Upper lobe of right lung (tissue), 1 donor: ENCODE results near the gene OSBPL5. TPM values are rescaled to one million over a fixed set of nuclear protein-coding genes. Genes with fewer than 3 reads are reported as not detected.

Experiments
- ATAC-seq: fragments of 200-7000 bp; cut with Tn5 transposase; one replicate; pipeline ENCODE4 v1.9.1; 2020; ENCODE audit warnings: mild to moderate bottlenecking, moderate library complexity
- DNase-seq: peaks from one replicate; pipeline ENCODE4 v3.0.0-alpha.2; 2020
- H3K27ac ChIP-seq: fragments of 200-600 bp; one replicate; pipeline ENCODE4 v1.8.0; 2022
- H3K27me3 ChIP-seq: fragments of 200-600 bp; one replicate; pipeline ENCODE4 v1.8.0; 2022; ENCODE audit warnings: mild to moderate bottlenecking
- H3K36me3 ChIP-seq: fragments of 200-600 bp; one replicate; pipeline ENCODE4 v1.8.0; 2022
- H3K4me1 ChIP-seq: fragments of 200-600 bp; one replicate; pipeline ENCODE4 v1.8.0; 2022
- H3K4me3 ChIP-seq: fragments of 200-600 bp; one replicate; pipeline ENCODE4 v1.8.0; 2022; ENCODE audit warnings: mild to moderate bottlenecking
- H3K9me3 ChIP-seq: fragments of 200-600 bp; one replicate; pipeline ENCODE4 v1.8.0; 2022
- intact Hi-C: fragments of 100-400 bp; cut with DNase I; formaldehyde crosslinking; loops from one replicate; pipeline ENCODE4 v1.11.0; 2022
- total RNA-seq: library from RNA; stranded (reverse); fragmentation: NEBNext Ultra II Directional; extraction: Animal tissue kit (Norgen Biotek cat#: 25700); gene quantifications from one replicate; pipeline ENCODE4 v1.2.1, GENCODE V29; 2021
- TF ChIP-seq, protein P1 (sequence below): fragments of 200-600 bp; IDR thresholded peaks from one replicate; pipeline ENCODE4 v1.8.0; 2022; ENCODE audit warnings: antibody characterized with exemption
- donor health status: DM: no; HTN: yes; CAD: no; lungs with severe emphysema.

Gene OSBPL5
- total RNA-seq, 1 donor from 2014 or later = 52.6 TPM

DNA sequence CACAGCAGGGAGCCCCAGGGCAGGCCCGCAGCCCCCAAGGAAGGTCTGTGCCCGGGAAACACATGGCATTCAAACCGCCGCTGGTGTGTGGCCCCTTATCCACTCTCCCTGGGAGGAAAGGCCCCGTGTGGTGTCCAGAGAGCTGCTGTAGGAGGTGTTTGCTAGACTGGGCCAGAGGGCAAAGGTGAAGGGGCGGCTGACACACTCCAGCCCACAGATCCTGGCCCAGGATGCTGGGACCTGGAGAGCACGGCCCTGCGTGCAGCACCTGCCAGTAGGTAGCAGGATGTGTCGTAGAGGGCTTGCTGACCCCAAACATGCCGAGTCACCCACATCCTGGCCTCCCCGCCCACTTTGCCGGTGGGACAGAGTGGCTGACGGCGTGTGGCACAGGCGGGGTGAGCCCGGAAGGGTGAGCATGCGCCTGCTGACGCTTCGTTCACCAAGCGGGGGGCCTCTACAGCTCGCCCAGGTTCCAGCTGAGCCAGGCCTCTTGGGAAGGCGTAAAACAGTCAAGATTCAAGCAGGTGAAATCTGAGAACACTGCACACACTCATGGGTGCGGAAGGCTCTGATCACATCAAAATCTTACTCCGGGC lies 11.0 kb downstream of the OSBPL5 start:
- H3K4me1 ChIP-seq = peaks cover 37% of the 10 kb centered on the region
- DNase-seq (peak; percentile 65), ATAC-seq (no peak)
- intact Hi-C loops = no loop called here
- H3K27me3 ChIP-seq = no peaks in the 10 kb centered on the region
- H3K4me3 ChIP-seq = no peak overlapping the region
- peak overlapping the region; percentile 59 for H3K27ac ChIP-seq
- no peaks in the 10 kb centered on the region for H3K9me3 ChIP-seq
- TF ChIP-seq, protein P1, sequence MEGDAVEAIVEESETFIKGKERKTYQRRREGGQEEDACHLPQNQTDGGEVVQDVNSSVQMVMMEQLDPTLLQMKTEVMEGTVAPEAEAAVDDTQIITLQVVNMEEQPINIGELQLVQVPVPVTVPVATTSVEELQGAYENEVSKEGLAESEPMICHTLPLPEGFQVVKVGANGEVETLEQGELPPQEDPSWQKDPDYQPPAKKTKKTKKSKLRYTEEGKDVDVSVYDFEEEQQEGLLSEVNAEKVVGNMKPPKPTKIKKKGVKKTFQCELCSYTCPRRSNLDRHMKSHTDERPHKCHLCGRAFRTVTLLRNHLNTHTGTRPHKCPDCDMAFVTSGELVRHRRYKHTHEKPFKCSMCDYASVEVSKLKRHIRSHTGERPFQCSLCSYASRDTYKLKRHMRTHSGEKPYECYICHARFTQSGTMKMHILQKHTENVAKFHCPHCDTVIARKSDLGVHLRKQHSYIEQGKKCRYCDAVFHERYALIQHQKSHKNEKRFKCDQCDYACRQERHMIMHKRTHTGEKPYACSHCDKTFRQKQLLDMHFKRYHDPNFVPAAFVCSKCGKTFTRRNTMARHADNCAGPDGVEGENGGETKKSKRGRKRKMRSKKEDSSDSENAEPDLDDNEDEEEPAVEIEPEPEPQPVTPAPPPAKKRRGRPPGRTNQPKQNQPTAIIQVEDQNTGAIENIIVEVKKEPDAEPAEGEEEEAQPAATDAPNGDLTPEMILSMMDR = no peak
- no peaks in the 10 kb centered on the region for H3K36me3 ChIP-seq

DNA sequence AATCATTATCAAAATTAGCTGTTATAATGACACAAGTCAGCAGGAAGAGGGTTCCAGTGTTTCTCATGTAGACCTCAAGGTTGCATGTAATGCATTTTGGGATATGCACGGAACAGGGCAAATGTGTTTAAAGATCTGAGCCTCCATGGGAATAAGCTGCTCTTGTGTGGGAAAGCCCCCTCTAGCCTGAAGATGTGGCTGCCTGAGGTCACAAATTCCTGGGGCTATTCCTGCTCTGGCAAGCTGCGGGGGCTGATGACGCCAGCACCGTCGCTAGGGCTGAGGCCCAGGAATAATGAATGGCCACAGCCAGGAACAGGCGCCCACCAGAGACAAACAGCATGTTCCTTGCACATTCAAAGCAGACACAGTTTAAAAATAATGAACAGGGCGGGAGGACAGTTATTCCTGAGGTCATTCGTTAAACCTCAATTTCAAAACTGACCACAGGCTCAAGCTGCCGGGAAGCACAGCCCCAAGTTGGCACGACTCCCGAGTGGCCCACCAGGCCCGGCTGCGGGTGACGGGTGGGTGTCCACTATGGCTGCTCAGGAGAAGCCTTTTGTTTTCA lies 11.7 kb downstream of the OSBPL5 start:
- ATAC-seq (peak; percentile 6), DNase-seq (no peak)
- peaks cover 32% of the 10 kb centered on the region for H3K4me1 ChIP-seq
- H3K27me3 ChIP-seq = no peaks in the 10 kb centered on the region
- H3K36me3 ChIP-seq = no peaks in the 10 kb centered on the region
- no peaks in the 10 kb centered on the region for H3K9me3 ChIP-seq
- H3K4me3 ChIP-seq = no peak overlapping the region
- peak overlapping the region; percentile 59 for H3K27ac ChIP-seq
- intact Hi-C loops = no loop called here
- TF ChIP-seq, protein P1 = no peak

- peaks cover 32% of the 10 kb centered on the region for H3K4me1 ChIP-seq
- TF ChIP-seq, protein P1 = no peak
- no peak overlapping the region for H3K27ac ChIP-seq
- H3K4me3 ChIP-seq = no peak overlapping the region
- no peaks in the 10 kb centered on the region for H3K27me3 ChIP-seq
- DNase-seq (no peak), ATAC-seq (no peak)
- intact Hi-C loops = no loop called here
- no peaks in the 10 kb centered on the region for H3K36me3 ChIP-seq
- H3K9me3 ChIP-seq = no peaks in the 10 kb centered on the region
Measured at GRCh38 chr11:3152471-3153110, 12.5 kb downstream of the OSBPL5 start.

GRCh38 chr11:3150726-3151125 lies 14.4 kb downstream of the OSBPL5 start:
- TF ChIP-seq, protein P1 = no peak
- Histone ChIP-seq H3K27me3 (no peaks in the 10 kb centered on the region), H3K9me3 (no peaks in the 10 kb centered on the region), H3K27ac (no peak overlapping the region), H3K4me3 (no peak overlapping the region), H3K4me1 (peaks cover 21% of the 10 kb centered on the region), H3K36me3 (no peaks in the 10 kb centered on the region)
- intact Hi-C loops = no loop called here
- ATAC-seq (no peak), DNase-seq (no peak)

DNA sequence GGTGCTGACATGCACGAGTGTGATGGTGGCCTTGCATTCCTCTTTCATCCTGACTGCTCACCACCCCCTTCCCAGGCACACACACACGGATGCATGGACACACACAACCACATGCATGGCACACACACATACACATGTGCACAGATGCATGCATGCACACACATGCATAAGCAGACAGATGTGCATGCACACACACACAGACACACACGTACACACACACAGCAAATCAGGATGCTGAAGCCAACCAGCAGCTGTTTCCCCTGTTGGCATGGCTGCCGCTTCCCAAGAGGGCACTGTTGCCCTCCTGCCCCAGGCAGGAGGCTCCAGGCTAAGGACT lies 15.3 kb downstream of the OSBPL5 start:
- TF ChIP-seq, protein P1 = no peak
- H3K36me3 ChIP-seq = no peaks in the 10 kb centered on the region
- no peak overlapping the region for H3K4me3 ChIP-seq
- no peak for DNase-seq
- H3K27ac ChIP-seq = no peak overlapping the region
- H3K9me3 ChIP-seq = no peaks in the 10 kb centered on the region
- peaks cover 15% of the 10 kb centered on the region for H3K4me1 ChIP-seq
- H3K27me3 ChIP-seq = no peaks in the 10 kb centered on the region
- no peak for ATAC-seq
- intact Hi-C loops = no loop called here
